Measurements from ENCODE around the gene SYNC.
"Not testable (repeated sequence)": the region's sequence is repeated elsewhere in the genome, so short reads cannot be mapped to it uniquely, and the experiment has no call there.

DNA sequence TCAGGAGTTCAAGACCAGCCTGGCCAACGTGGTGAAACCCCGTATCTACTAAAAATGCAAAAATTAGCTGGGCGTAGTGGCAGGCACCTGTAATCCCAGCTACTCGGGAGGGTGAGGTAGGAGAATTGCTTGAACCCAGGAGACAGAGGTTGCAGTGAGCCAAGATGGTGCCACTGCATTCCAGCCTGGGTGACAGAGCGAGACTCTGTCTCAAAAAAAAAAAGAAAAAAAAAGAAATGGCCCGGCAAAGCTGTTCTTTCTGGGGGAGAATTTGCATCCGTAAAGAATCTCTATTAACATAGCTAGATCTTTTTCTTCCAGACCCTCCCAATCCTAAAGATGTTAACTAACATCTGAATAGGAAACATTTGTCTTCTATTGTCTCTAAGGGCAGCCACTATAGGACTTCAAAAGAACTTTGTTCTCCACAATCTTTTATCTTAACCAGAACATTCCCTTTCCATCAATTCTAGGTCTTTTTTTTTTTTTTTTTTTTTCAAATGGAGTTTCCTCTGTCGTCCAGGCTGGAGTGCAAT, 60.2 kb downstream of the SYNC start:
- TF ChIP-seq, protein P1, sequence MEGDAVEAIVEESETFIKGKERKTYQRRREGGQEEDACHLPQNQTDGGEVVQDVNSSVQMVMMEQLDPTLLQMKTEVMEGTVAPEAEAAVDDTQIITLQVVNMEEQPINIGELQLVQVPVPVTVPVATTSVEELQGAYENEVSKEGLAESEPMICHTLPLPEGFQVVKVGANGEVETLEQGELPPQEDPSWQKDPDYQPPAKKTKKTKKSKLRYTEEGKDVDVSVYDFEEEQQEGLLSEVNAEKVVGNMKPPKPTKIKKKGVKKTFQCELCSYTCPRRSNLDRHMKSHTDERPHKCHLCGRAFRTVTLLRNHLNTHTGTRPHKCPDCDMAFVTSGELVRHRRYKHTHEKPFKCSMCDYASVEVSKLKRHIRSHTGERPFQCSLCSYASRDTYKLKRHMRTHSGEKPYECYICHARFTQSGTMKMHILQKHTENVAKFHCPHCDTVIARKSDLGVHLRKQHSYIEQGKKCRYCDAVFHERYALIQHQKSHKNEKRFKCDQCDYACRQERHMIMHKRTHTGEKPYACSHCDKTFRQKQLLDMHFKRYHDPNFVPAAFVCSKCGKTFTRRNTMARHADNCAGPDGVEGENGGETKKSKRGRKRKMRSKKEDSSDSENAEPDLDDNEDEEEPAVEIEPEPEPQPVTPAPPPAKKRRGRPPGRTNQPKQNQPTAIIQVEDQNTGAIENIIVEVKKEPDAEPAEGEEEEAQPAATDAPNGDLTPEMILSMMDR (conservative IDR thresholded peaks at IDR 0.05) = not testable (repeated sequence)
- TF ChIP-seq EZH2 (IDR thresholded peaks at IDR 0.05; ENCODE audit: low read depth) = not testable (repeated sequence)
